Chondrocyte (in vitro differentiated cells): ENCODE results near the gene STXBP5. TPM values are rescaled to one million over a fixed set of nuclear protein-coding genes. Genes with fewer than 3 reads are reported as not detected.

Source experiments
- DNase-seq: peaks from one replicate; pipeline ENCODE4 v3.0.0; 2021; ENCODE audit warnings: mixed read lengths, low spot score
- H3K27ac Mint-ChIP-seq: one replicate; pipeline ENCODE4 v1.8.0; 2021; ENCODE audit warnings: mild to moderate bottlenecking, moderate library complexity, mixed read lengths; ENCODE audit not compliant: unreplicated experiment
- H3K27me3 Mint-ChIP-seq: 2 replicates; pipeline ENCODE4 v1.8.0; 2021; ENCODE audit warnings: low read depth, mixed read lengths
- H3K36me3 Mint-ChIP-seq: 2 replicates; pipeline ENCODE4 v1.8.0; 2021; ENCODE audit warnings: low read depth, mixed read lengths
- H3K4me1 Mint-ChIP-seq: 2 replicates; pipeline ENCODE4 v1.8.0; 2021; ENCODE audit warnings: low read depth, mild to moderate bottlenecking, mixed read lengths
- H3K4me3 Mint-ChIP-seq: one replicate; pipeline ENCODE4 v1.8.0; 2021; ENCODE audit warnings: mild to moderate bottlenecking, moderate library complexity, mixed read lengths; ENCODE audit not compliant: unreplicated experiment
- H3K9me3 Mint-ChIP-seq: 2 replicates; pipeline ENCODE4 v1.8.0; 2021; ENCODE audit warnings: low read depth, mixed read lengths
- total RNA-seq: library from RNA; stranded (reverse); gene quantifications from 3 replicates; pipeline ENCODE4 v1.2.1, GENCODE V29; 2021
- TF ChIP-seq, protein P1 (sequence below): fragments of 200-600 bp; sonication (generic); IDR thresholded peaks from 2 replicates; pipeline ENCODE4 v1.5.0; 2021; ENCODE audit warnings: antibody characterized with exemption, mild to moderate bottlenecking, moderate library complexity

STXBP5 gene
- total RNA-seq, 1 donor from 2014 or later = 30.8 TPM

DNA sequence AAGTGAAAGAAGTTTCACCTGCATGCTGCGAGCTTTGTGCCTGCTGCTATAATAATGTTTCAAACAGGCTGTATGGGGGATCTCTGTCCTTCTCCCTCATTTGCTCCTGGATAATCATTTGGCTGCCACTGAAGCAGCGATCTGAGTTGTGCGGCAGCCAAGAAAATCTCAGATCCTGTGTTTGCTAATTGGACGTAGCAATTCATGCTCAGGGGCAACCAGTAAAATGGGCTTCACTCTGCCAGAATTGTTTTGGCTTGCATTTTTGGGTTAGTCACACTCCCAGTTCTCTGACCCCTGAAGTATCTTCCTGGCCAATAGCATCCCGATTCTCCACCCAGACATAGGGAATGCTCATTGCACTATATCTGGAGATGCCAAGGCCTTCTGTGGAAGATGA, 13.7 kb upstream of the STXBP5 start:
- Mint-ChIP-seq H3K27ac (no peak overlapping the region), H3K4me1 (peaks cover 12% of the 10 kb centered on the region), H3K36me3 (no peaks in the 10 kb centered on the region), H3K4me3 (no peak overlapping the region), H3K27me3 (no peaks in the 10 kb centered on the region), H3K9me3 (no peaks in the 10 kb centered on the region)
- TF ChIP-seq, protein P1, sequence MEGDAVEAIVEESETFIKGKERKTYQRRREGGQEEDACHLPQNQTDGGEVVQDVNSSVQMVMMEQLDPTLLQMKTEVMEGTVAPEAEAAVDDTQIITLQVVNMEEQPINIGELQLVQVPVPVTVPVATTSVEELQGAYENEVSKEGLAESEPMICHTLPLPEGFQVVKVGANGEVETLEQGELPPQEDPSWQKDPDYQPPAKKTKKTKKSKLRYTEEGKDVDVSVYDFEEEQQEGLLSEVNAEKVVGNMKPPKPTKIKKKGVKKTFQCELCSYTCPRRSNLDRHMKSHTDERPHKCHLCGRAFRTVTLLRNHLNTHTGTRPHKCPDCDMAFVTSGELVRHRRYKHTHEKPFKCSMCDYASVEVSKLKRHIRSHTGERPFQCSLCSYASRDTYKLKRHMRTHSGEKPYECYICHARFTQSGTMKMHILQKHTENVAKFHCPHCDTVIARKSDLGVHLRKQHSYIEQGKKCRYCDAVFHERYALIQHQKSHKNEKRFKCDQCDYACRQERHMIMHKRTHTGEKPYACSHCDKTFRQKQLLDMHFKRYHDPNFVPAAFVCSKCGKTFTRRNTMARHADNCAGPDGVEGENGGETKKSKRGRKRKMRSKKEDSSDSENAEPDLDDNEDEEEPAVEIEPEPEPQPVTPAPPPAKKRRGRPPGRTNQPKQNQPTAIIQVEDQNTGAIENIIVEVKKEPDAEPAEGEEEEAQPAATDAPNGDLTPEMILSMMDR = no peak
- DNase-seq = no peak

DNA sequence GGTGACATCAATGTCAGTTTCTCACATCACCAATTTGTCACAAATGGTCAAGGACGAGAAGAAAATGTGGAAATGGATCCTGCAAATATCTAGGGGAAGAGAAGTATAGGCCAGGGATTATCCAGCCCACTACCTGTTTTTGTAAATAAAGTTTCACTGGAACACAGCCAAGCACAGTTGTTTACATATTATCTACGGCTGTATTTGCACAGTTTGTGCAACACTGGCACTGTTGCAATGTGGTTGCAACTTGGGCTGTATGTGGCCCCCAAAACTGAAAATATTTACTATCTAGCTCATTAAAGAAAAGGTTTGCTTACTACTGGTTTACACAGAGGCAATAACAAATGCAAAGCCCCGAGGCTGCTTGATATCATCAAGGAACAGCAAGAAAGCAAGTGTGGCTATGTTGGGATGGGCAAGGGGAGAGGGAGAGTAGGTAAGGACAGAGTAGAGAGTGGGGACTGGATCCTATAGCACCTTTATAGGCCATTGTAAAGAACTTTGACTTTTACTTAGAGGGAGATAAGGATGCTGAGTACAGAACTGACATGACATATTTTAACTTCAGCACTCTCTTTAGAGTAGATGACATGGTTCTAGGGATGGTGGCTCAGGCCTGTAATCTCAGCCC, 11.8 kb upstream of the STXBP5 start:
- Mint-ChIP-seq H3K27ac (no peak overlapping the region), H3K27me3 (no peaks in the 10 kb centered on the region), H3K4me1 (peaks cover 13% of the 10 kb centered on the region), H3K36me3 (no peaks in the 10 kb centered on the region), H3K9me3 (no peaks in the 10 kb centered on the region), H3K4me3 (no peak overlapping the region)
- TF ChIP-seq, protein P1 = no peak
- no peak for DNase-seq

DNA sequence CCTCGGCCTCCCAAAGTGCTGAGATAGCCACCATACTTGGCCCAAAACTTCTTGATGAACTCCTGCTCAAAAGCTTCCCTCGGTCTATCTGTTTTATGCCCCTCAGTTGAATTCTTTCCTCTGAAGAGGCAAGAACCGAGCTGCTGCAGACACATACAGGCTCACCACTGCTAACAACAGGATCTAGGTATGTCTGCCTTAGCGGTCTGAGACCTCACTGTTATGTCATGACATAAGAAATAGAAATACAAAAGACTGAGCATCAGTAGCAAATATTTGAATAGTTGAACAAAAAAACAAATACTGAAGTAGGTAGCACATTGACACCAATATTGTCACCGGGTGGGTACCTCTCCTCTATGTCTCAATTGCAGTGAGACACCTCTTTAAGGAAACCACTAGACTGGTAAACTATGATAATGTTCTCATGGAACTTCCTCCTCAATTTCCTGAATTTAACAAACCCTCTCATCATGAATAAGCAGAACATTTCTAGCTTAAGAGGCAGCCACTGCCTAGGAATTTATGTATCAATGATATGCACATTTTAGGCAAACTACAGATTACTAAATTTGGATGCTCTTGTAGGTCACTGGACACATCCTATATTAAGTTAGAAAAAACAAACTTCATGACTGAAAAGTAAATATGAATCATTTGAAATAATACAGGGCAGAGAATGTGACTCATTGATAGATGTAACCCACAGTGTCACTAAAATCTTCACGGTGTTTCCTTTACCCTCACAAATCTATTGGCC, 9.4 kb upstream of the STXBP5 start:
- DNase-seq = no peak
- TF ChIP-seq, protein P1 = no peak
- peaks cover 13% of the 10 kb centered on the region for H3K4me1 Mint-ChIP-seq
- H3K4me3 Mint-ChIP-seq = no peak overlapping the region
- H3K9me3 Mint-ChIP-seq = no peaks in the 10 kb centered on the region
- H3K27ac Mint-ChIP-seq = peak overlapping the region; percentile 52
- H3K27me3 Mint-ChIP-seq = no peaks in the 10 kb centered on the region
- H3K36me3 Mint-ChIP-seq = no peaks in the 10 kb centered on the region

DNA sequence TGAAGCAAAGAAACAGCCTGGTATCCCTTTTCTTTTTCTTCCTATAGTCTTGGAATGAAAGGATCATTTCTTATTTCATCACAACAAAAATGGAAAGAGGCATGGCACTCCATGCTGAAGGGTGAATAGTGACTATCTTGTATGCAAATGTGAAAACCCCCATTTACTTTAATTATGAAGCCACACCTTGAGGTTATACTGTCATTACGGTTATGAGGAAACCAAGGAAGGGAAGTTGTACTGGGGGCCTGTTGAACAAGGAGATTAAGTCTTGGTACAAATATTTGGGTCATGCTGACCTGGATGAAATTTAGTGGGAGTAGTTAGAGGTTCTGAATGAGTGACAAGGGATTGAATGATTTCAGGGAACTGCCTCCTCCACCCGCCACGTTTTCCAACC, 8.7 kb upstream of the STXBP5 start:
- no peak for DNase-seq
- Mint-ChIP-seq H3K4me3 (no peak overlapping the region), H3K4me1 (peaks cover 13% of the 10 kb centered on the region), H3K36me3 (no peaks in the 10 kb centered on the region), H3K27me3 (no peaks in the 10 kb centered on the region), H3K9me3 (no peaks in the 10 kb centered on the region), H3K27ac (peak overlapping the region; percentile 52)
- TF ChIP-seq, protein P1 = no peak

DNA sequence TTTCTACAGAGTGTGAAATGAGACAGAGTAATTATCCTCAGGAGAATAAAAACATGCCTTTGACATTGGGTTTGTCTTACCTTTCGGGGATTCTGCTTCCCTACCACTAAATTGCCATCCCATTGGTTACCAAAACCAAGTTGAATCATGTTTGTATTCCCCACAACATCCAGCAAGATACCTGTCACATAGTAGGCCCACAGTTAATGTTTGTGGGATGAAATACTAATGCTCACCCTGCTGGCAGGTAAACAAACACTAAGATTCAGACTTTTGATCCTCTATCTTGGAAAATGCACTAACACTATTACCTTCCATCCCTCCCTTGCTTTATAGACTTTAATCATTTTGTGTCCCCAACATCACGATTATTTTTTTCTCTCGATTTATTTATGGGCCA, 8.2 kb upstream of the STXBP5 start:
- H3K27me3 Mint-ChIP-seq = no peaks in the 10 kb centered on the region
- no peaks in the 10 kb centered on the region for H3K36me3 Mint-ChIP-seq
- H3K4me3 Mint-ChIP-seq = no peak overlapping the region
- no peak overlapping the region for H3K27ac Mint-ChIP-seq
- TF ChIP-seq, protein P1 = no peak
- DNase-seq = no peak
- H3K9me3 Mint-ChIP-seq = no peaks in the 10 kb centered on the region
- H3K4me1 Mint-ChIP-seq = peaks cover 13% of the 10 kb centered on the region
